ENCODE data around the gene ZFYVE19.

Gene ZFYVE19

GRCh38 chr15:40815042-40815698, 8.3 kb downstream of the ZFYVE19 start:
- DNase-seq (ENCODE audit: low spot score), result no peak

- no peak for DNase-seq (ENCODE audit: low spot score)
These were observed 12.2 kb downstream of the ZFYVE19 start for GRCh38 chr15:40819048-40819447.

GRCh38 chr15:40821195-40821594, 14.3 kb downstream of the ZFYVE19 start:
- DNase-seq (ENCODE audit: low spot score), result no peak

- no peak for DNase-seq (ENCODE audit: low spot score)
These were observed 16.9 kb downstream of the ZFYVE19 start for GRCh38 chr15:40823572-40824343.

- DNase-seq (ENCODE audit: low spot score), result no peak
These were observed 19.0 kb downstream of the ZFYVE19 start for GRCh38 chr15:40825661-40826422.

GRCh38 chr15:40826423-40827075, 19.7 kb downstream of the ZFYVE19 start:
- DNase-seq (ENCODE audit: low spot score), result no peak

GRCh38 chr15:40828447-40829036, 21.7 kb downstream of the ZFYVE19 start, which contains the start of gene PPP1R14D:
PPP1R14D (minus strand) TSS chr15:40828708; CDS start chr15:40828641, 67 bp downstream.
- no peak for DNase-seq (ENCODE audit: low spot score)

- DNase-seq (ENCODE audit: low spot score), result no peak
These were observed 22.2 kb downstream of the ZFYVE19 start for GRCh38 chr15:40829115-40829514.

GRCh38 chr15:40830884-40831283, 24.0 kb downstream of the ZFYVE19 start:
- DNase-seq (ENCODE audit: low spot score), result no peak

- DNase-seq (ENCODE audit: low spot score), result no peak
These were observed 25.0 kb downstream of the ZFYVE19 start for GRCh38 chr15:40831861-40832260.

- no peak for DNase-seq (ENCODE audit: low spot score)
These were observed 26.0 kb downstream of the ZFYVE19 start for GRCh38 chr15:40832903-40833302.

GRCh38 chr15:40836020-40836419, 29.1 kb downstream of the ZFYVE19 start:
- DNase-seq (ENCODE audit: low spot score), result no peak

GRCh38 chr15:40838756-40839155, 31.9 kb downstream of the ZFYVE19 start:
- DNase-seq (ENCODE audit: low spot score), result peak; percentile 7

- no peak for DNase-seq (ENCODE audit: low spot score)
These were observed 34.9 kb downstream of the ZFYVE19 start for GRCh38 chr15:40841741-40842140.

- DNase-seq (ENCODE audit: low spot score), result no peak
These were observed 36.5 kb downstream of the ZFYVE19 start for GRCh38 chr15:40843261-40843884.

GRCh38 chr15:40843885-40844695, 37.2 kb downstream of the ZFYVE19 start, which contains the start of gene SPINT1:
SPINT1 (plus strand) TSS chr15:40844048; CDS start chr15:40844555, 507 bp downstream.
- DNase-seq (ENCODE audit: low spot score), result peak; percentile 31

GRCh38 chr15:40844696-40845030, 37.8 kb downstream of the ZFYVE19 start:
- peak; percentile 29 for DNase-seq (ENCODE audit: low spot score)

GRCh38 chr15:40845036-40845435, 38.1 kb downstream of the ZFYVE19 start:
- DNase-seq (ENCODE audit: low spot score), result no peak

- no peak for DNase-seq (ENCODE audit: low spot score)
These were observed 38.8 kb downstream of the ZFYVE19 start for GRCh38 chr15:40845511-40846284.

GRCh38 chr15:40846841-40847222, 39.9 kb downstream of the ZFYVE19 start:
- no peak for DNase-seq (ENCODE audit: low spot score)

All from GM03348 (cell line).